Astrocyte (in vitro differentiated cells and primary cell): ENCODE data around the gene SPATA17. TPM values are rescaled to one million over a fixed set of nuclear protein-coding genes. Genes with fewer than 3 reads are reported as not detected.

Experiments
- DNase-seq: peaks from one replicate; pipeline ENCODE4 v3.0.0-alpha.2; 2010; ENCODE audit warnings: low read depth
- FAIRE-seq: peaks from 2 replicates; lab custom pipeline; 2011; peaks lifted over from hg19 to GRCh38; lab: Jason Lieb, UNC
- H2AFZ ChIP-seq: 2 replicates; pipeline ENCODE4 v1.6.0; 2012; ENCODE audit warnings: low read depth, low read length, inconsistent platforms
- H3K27ac ChIP-seq: 2 replicates; pipeline ENCODE4 v1.5.1; 2011; ENCODE audit warnings: low read depth, low read length, inconsistent platforms
- H3K27me3 ChIP-seq: 2 replicates; pipeline ENCODE4 v1.6.0; 2011; ENCODE audit warnings: low read length, inconsistent platforms; ENCODE audit not compliant: insufficient read depth
- H3K36me3 ChIP-seq: 2 replicates; pipeline ENCODE4 v1.5.1; 2011; ENCODE audit warnings: low read length, inconsistent platforms; ENCODE audit not compliant: insufficient read depth
- H3K4me1 ChIP-seq: 2 replicates; pipeline ENCODE4 v1.5.1; 2011; ENCODE audit warnings: low read length, inconsistent platforms; ENCODE audit not compliant: insufficient read depth
- H3K4me2 ChIP-seq: 2 replicates; pipeline ENCODE4 v1.6.0; 2012; ENCODE audit warnings: low read length, inconsistent platforms
- H3K4me3 ChIP-seq: 2 replicates; pipeline ENCODE4 v1.5.1; 2011; ENCODE audit warnings: low read depth, mild to moderate bottlenecking, low read length, inconsistent platforms; ENCODE audit not compliant: insufficient read depth
- H3K79me2 ChIP-seq: 2 replicates; pipeline ENCODE4 v1.6.0; 2012; ENCODE audit warnings: mild to moderate bottlenecking, low read length, inconsistent platforms; ENCODE audit not compliant: insufficient read depth
- H3K9ac ChIP-seq: 2 replicates; pipeline ENCODE4 v1.6.0; 2012; ENCODE audit warnings: mild to moderate bottlenecking, low read length, inconsistent platforms
- H3K9me3 ChIP-seq: 2 replicates; pipeline ENCODE4 v1.5.1; 2012; ENCODE audit warnings: low read depth, mild to moderate bottlenecking, low read length, inconsistent platforms; ENCODE audit not compliant: insufficient read depth
- H4K20me1 ChIP-seq: 2 replicates; pipeline ENCODE4 v1.6.0; 2012; ENCODE audit warnings: low read length, inconsistent platforms; ENCODE audit not compliant: insufficient read depth
- H3K27ac Mint-ChIP-seq: one replicate; pipeline ENCODE4 v1.8.0; 2021; ENCODE audit warnings: mild to moderate bottlenecking, mixed read lengths; ENCODE audit not compliant: unreplicated experiment
- H3K27me3 Mint-ChIP-seq: one replicate; pipeline ENCODE4 v1.8.0; 2021; ENCODE audit warnings: low read depth, mixed read lengths; ENCODE audit not compliant: unreplicated experiment
- H3K36me3 Mint-ChIP-seq: one replicate; pipeline ENCODE4 v1.8.0; 2021; ENCODE audit warnings: low read depth, mixed read lengths; ENCODE audit not compliant: unreplicated experiment
- H3K4me1 Mint-ChIP-seq: one replicate; pipeline ENCODE4 v1.8.0; 2021; ENCODE audit warnings: low read depth, mixed read lengths; ENCODE audit not compliant: unreplicated experiment
- H3K4me3 Mint-ChIP-seq: one replicate; pipeline ENCODE4 v1.8.0; 2021; ENCODE audit warnings: mild to moderate bottlenecking, moderate library complexity, mixed read lengths; ENCODE audit not compliant: unreplicated experiment
- H3K9me3 Mint-ChIP-seq: one replicate; pipeline ENCODE4 v1.8.0; 2021; ENCODE audit warnings: mild to moderate bottlenecking, mixed read lengths; ENCODE audit not compliant: unreplicated experiment
- EZH2 ChIP-seq: IDR thresholded peaks from 2 replicates; pipeline ENCODE4 v1.6.1; 2012; ENCODE audit warnings: mild to moderate bottlenecking, low read length, inconsistent platforms; ENCODE audit not compliant: insufficient read depth
- total RNA-seq: library from RNA; stranded (reverse); gene quantifications from 2 replicates; pipeline ENCODE4 v1.2.1, GENCODE V29; 2021
- TF ChIP-seq, protein P1 (sequence below): IDR thresholded peaks from 2 replicates; pipeline ENCODE4 v1.5.1; 2011; ENCODE audit warnings: low read depth, mild to moderate bottlenecking, inconsistent platforms, low read length, moderate library complexity; ENCODE audit not compliant: insufficient read depth

The SPATA17 gene
- total RNA-seq, 1 donor from 2014 or later = 1.3 TPM

DNA sequence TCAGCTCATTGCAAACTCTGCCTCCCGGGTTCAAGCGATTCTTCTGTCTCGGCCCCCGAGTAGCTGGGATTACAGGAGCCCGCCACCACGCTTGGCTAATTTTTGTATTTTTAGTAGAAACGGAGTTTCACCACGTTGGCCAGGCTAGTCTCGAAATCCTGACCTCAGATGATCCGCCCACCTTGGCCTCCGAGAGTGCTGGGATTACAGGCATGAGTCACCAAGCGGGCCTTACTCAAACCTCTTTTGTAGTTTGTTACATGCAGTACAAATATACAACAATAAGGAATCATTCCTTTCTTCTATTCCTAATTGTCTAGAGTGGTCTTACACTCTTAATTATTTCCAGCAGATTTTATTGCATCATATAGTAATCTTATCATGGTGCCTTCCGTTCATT, 16.6 kb downstream of the SPATA17 start:
- H3K27ac ChIP-seq = no peak overlapping the region
- no peak overlapping the region for H2AFZ ChIP-seq
- no peaks in the 10 kb centered on the region for H3K36me3 Mint-ChIP-seq
- no peak overlapping the region for H3K4me2 ChIP-seq
- TF ChIP-seq, protein P1, sequence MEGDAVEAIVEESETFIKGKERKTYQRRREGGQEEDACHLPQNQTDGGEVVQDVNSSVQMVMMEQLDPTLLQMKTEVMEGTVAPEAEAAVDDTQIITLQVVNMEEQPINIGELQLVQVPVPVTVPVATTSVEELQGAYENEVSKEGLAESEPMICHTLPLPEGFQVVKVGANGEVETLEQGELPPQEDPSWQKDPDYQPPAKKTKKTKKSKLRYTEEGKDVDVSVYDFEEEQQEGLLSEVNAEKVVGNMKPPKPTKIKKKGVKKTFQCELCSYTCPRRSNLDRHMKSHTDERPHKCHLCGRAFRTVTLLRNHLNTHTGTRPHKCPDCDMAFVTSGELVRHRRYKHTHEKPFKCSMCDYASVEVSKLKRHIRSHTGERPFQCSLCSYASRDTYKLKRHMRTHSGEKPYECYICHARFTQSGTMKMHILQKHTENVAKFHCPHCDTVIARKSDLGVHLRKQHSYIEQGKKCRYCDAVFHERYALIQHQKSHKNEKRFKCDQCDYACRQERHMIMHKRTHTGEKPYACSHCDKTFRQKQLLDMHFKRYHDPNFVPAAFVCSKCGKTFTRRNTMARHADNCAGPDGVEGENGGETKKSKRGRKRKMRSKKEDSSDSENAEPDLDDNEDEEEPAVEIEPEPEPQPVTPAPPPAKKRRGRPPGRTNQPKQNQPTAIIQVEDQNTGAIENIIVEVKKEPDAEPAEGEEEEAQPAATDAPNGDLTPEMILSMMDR = no peak
- TF ChIP-seq EZH2 = no peak
- H4K20me1 ChIP-seq = no peaks in the 10 kb centered on the region
- H3K4me3 ChIP-seq = no peak overlapping the region
- no peak overlapping the region for H3K4me3 Mint-ChIP-seq
- no peaks in the 10 kb centered on the region for H3K9me3 Mint-ChIP-seq
- no peaks in the 10 kb centered on the region for H3K27me3 ChIP-seq
- FAIRE-seq (no peak), DNase-seq (no peak)
- no peaks in the 10 kb centered on the region for H3K79me2 ChIP-seq
- no peaks in the 10 kb centered on the region for H3K4me1 ChIP-seq
- no peak overlapping the region for H3K27ac Mint-ChIP-seq
- H3K27me3 Mint-ChIP-seq = no peaks in the 10 kb centered on the region
- no peaks in the 10 kb centered on the region for H3K36me3 ChIP-seq
- no peaks in the 10 kb centered on the region for H3K9me3 ChIP-seq
- no peaks in the 10 kb centered on the region for H3K4me1 Mint-ChIP-seq
- no peak overlapping the region for H3K9ac ChIP-seq

DNA sequence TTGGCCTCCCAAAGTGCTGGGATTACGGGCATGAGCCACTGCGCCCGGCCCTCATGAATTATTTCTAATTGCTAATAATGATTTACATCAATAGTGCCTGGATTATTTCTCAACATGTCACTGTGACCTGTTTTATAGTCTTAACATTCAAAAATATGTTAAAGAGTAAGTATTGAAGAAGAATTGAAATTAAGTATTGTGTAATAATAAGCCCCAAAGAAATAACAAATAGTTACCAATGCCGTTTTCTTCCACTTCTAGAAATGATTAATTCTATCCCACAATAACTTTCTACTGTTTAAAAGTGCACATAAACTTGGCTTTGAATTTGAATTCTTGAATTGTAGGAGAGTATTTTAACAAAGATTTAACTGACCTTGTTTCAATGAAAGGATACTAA, 19.5 kb downstream of the SPATA17 start:
- no peak overlapping the region for H3K27ac Mint-ChIP-seq

More for the DNA sequence above, 19.5 kb downstream of the SPATA17 start:
- no peaks in the 10 kb centered on the region for H3K36me3 ChIP-seq
- Mint-ChIP-seq H3K36me3 (no peaks in the 10 kb centered on the region), H3K27me3 (no peaks in the 10 kb centered on the region), H3K9me3 (no peaks in the 10 kb centered on the region), H3K4me3 (no peak overlapping the region), H3K4me1 (no peaks in the 10 kb centered on the region)
- no peak overlapping the region for H3K4me2 ChIP-seq
- no peak overlapping the region for H3K4me3 ChIP-seq
- H3K79me2 ChIP-seq = no peaks in the 10 kb centered on the region
- no peak overlapping the region for H3K9ac ChIP-seq
- no peaks in the 10 kb centered on the region for H3K27me3 ChIP-seq
- no peak overlapping the region for H3K27ac ChIP-seq
- FAIRE-seq (no peak), DNase-seq (no peak)
- TF ChIP-seq EZH2 = no peak
- TF ChIP-seq, protein P1 = no peak
- H3K9me3 ChIP-seq = no peaks in the 10 kb centered on the region
- H3K4me1 ChIP-seq = no peaks in the 10 kb centered on the region
- H2AFZ ChIP-seq = no peak overlapping the region
- no peaks in the 10 kb centered on the region for H4K20me1 ChIP-seq
